ENCODE data around the gene XPC. TPM values are rescaled to one million over a fixed set of nuclear protein-coding genes. Genes with fewer than 3 reads are reported as not detected.
"Not testable (repeated sequence)": the region's sequence is repeated elsewhere in the genome, so short reads cannot be mapped to it uniquely, and the experiment has no call there.

Gene XPC
- total RNA-seq = 40.1 and 43.0 TPM in 2 replicates
- long read RNA-seq, transcript XPC-201 (16 exons, 3,832 nt) = major isoform, 101 of 165 reads
- long read RNA-seq, partial matches to known transcripts = 34 of 165 reads
- long read RNA-seq, other reads (novel, unspliced or antisense) = 26 of 165 reads

GRCh38 chr3:14178247-14179113 lies at the start of gene XPC, which contains the start of gene LSM3:
XPC (minus strand) TSS chr3:14178601; CDS start chr3:14178568, 33 bp downstream.
LSM3 (plus strand) TSS chr3:14178817; CDS start chr3:14178861, 44 bp downstream.
- no peak for TF ChIP-seq CTCF (IDR thresholded peaks at IDR 0.05; ENCODE audit: unreplicated experiment)
- peak within 1 kb of the TSS; percentile 99 for H3K4me3 Mint-ChIP-seq (ENCODE audit: low read depth)
- peak within 1 kb of the TSS; percentile 99 for H3K27ac Mint-ChIP-seq
- peak; percentile 97 for DNase-seq (ENCODE audit: low spot score, unreplicated experiment)
- peaks cover 5% of the 10 kb centered on the region for H3K36me3 Mint-ChIP-seq (ENCODE audit: insufficient read depth)
- H3K27me3 Mint-ChIP-seq = no peaks in the 10 kb centered on the region
- peaks cover 31% of the 10 kb centered on the region for H3K4me1 Mint-ChIP-seq (ENCODE audit: low read depth)
- H3K9me3 Mint-ChIP-seq (ENCODE audit: low read depth) = no peaks in the 10 kb centered on the region

GRCh38 chr3:14227856-14228255 lies 49.5 kb upstream of the XPC start:
- Mint-ChIP-seq H3K27me3 (peaks cover 17% of the 10 kb centered on the region), H3K9me3 (ENCODE audit: low read depth) (no peaks in the 10 kb centered on the region), H3K4me1 (ENCODE audit: low read depth) (peaks cover 43% of the 10 kb centered on the region), H3K27ac (no peak overlapping the region), H3K4me3 (ENCODE audit: low read depth) (no peak overlapping the region), H3K36me3 (ENCODE audit: insufficient read depth) (no peaks in the 10 kb centered on the region)
- no peak for TF ChIP-seq CTCF (IDR thresholded peaks at IDR 0.05; ENCODE audit: unreplicated experiment)
- no peak for DNase-seq (ENCODE audit: low spot score, unreplicated experiment)

DNA sequence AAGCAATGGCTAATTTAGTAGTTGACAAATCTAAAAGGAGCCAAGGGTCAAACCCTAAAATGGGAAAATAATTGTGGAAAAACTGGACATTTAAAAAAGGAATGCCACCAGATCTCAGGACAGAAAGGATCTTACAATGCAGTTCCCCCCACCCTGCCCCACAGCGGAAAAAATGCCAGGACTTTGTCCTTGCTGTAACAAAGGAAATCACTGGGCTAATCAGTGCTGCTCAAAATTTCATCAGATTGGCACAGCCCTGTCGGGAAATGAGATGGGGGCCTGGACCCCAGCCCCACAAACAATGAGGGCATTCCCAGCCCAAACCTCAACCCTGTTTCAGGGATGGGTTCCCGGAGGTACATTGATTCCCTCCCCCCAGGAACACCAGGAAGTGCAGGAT lies 48.0 kb upstream of the XPC start:
- H3K27ac Mint-ChIP-seq = peak overlapping the region; percentile 47
- H3K9me3 Mint-ChIP-seq (ENCODE audit: low read depth); H3K36me3 Mint-ChIP-seq (ENCODE audit: insufficient read depth); DNase-seq (ENCODE audit: low spot score, unreplicated experiment); H3K4me3 Mint-ChIP-seq (ENCODE audit: low read depth); H3K27me3 Mint-ChIP-seq: not testable (repeated sequence)
- H3K4me1 Mint-ChIP-seq (ENCODE audit: low read depth) = peaks cover 41% of the 10 kb centered on the region

DNA sequence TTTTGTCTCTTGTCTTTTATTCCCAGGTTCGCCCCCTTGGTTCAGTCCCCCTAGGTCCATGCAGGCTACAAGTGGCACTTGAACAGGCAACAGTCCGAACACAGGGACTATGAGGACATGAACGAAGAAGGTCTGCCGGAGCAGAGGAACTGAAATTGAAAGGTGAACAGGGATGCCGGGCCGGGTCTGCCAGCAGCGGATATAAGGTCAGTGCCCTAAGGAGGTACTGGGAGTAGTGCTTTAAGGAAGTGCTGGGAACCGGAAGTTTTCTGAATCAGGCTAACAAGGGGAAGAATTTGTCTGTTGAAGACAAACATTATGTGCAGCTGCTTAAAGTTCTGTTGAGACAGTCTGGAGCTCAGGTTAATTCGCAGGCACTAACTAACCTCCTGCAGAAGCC lies 47.0 kb upstream of the XPC start:
- H3K27me3 Mint-ChIP-seq = no peaks in the 10 kb centered on the region
- H3K27ac Mint-ChIP-seq = peak overlapping the region; percentile 5
- peaks cover 39% of the 10 kb centered on the region for H3K4me1 Mint-ChIP-seq (ENCODE audit: low read depth)
- TF ChIP-seq CTCF (IDR thresholded peaks at IDR 0.05; ENCODE audit: unreplicated experiment) = no peak
- H3K4me3 Mint-ChIP-seq (ENCODE audit: low read depth) = peak overlapping the region; percentile 16
- H3K9me3 Mint-ChIP-seq (ENCODE audit: low read depth) = peaks cover 16% of the 10 kb centered on the region
- no peak for DNase-seq (ENCODE audit: low spot score, unreplicated experiment)
- H3K36me3 Mint-ChIP-seq (ENCODE audit: insufficient read depth) = no peaks in the 10 kb centered on the region

DNA sequence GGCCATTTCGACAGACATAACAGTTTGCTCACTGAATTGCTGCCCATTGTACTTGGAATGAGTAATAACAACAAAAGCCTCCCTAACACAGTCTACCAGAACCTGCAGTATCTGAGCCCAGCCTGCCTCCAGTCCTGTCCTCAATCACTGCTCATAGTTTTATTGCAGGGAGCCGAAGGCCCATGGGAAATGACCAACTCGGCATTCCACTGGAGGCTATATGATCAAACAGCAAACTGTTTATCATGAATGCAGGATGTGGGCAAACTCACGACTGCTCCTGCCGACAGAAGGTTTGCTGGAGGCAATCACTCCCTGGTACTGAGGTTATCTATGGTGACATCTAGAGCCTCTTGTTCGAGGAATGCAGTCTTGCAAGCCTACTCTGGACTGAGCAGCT lies 46.5 kb upstream of the XPC start:
- no peak overlapping the region for H3K4me3 Mint-ChIP-seq (ENCODE audit: low read depth)
- H3K27me3 Mint-ChIP-seq = no peaks in the 10 kb centered on the region
- H3K4me1 Mint-ChIP-seq (ENCODE audit: low read depth) = peaks cover 34% of the 10 kb centered on the region
- TF ChIP-seq CTCF (IDR thresholded peaks at IDR 0.05; ENCODE audit: unreplicated experiment) = no peak
- H3K36me3 Mint-ChIP-seq (ENCODE audit: insufficient read depth) = no peaks in the 10 kb centered on the region
- peak overlapping the region; percentile 45 for H3K27ac Mint-ChIP-seq
- peaks cover 21% of the 10 kb centered on the region for H3K9me3 Mint-ChIP-seq (ENCODE audit: low read depth)
- DNase-seq (ENCODE audit: low spot score, unreplicated experiment) = no peak

Data from progenitor cell of endocrine pancreas (in vitro differentiated cells).